Measurements from ENCODE around the gene AHDC1.

DNA sequence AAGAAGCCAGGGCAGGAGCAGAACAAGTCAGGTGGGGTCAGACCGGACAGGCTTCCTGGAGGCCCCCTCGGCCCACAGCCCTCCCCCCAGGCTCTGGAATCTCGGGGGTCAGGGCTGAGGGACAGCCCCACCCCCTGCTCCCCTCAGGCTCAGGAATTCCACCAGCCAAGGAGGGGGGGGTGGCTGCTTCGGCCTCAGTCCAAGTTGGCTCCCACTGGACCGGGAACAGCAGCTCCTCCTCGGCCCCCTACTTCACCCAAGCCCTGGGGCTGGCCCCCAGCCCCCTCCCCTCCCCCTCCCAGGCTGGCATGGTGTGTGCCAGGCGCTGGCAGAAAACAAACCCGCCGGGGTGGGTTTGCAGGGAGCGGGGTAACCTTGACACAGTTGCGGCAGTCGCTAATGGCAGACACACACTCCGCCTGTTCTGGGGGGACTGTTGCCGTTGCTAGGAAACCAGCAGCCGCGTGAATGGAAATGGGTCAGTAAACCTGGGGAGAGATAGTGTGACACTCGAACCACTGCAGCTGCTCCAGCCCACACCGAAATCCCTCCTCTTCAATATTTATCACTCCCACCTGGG, 32.4 kb downstream of the AHDC1 start:
- no peak for TF ChIP-seq GLIS3 (CRISPR knock-in tag; IDR thresholded peaks at IDR 0.05)
- no peak for TF ChIP-seq OSR1 (CRISPR knock-in tag; IDR thresholded peaks at IDR 0.05)
- TF ChIP-seq, protein P1, sequence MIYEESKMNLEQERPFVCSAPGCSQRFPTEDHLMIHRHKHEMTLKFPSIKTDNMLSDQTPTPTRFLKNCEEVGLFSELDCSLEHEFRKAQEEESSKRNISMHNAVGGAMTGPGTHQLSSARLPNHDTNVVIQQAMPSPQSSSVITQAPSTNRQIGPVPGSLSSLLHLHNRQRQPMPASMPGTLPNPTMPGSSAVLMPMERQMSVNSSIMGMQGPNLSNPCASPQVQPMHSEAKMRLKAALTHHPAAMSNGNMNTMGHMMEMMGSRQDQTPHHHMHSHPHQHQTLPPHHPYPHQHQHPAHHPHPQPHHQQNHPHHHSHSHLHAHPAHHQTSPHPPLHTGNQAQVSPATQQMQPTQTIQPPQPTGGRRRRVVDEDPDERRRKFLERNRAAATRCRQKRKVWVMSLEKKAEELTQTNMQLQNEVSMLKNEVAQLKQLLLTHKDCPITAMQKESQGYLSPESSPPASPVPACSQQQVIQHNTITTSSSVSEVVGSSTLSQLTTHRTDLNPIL (CRISPR knock-in tag; IDR thresholded peaks at IDR 0.05; ENCODE audit: low read depth): no peak
- TF ChIP-seq, protein P2, sequence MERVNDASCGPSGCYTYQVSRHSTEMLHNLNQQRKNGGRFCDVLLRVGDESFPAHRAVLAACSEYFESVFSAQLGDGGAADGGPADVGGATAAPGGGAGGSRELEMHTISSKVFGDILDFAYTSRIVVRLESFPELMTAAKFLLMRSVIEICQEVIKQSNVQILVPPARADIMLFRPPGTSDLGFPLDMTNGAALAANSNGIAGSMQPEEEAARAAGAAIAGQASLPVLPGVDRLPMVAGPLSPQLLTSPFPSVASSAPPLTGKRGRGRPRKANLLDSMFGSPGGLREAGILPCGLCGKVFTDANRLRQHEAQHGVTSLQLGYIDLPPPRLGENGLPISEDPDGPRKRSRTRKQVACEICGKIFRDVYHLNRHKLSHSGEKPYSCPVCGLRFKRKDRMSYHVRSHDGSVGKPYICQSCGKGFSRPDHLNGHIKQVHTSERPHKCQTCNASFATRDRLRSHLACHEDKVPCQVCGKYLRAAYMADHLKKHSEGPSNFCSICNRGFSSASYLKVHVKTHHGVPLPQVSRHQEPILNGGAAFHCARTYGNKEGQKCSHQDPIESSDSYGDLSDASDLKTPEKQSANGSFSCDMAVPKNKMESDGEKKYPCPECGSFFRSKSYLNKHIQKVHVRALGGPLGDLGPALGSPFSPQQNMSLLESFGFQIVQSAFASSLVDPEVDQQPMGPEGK (CRISPR knock-in tag; IDR thresholded peaks at IDR 0.05; ENCODE audit: borderline replicate concordance): no peak
- no peak for TF ChIP-seq BACH2 (CRISPR knock-in tag; IDR thresholded peaks at IDR 0.05; ENCODE audit: borderline replicate concordance)
- no peak for TF ChIP-seq ESRRG (CRISPR knock-in tag; IDR thresholded peaks at IDR 0.05)
- TF ChIP-seq CSDC2 (CRISPR knock-in tag; IDR thresholded peaks at IDR 0.05): no peak
- no peak for TF ChIP-seq TOX (CRISPR knock-in tag; IDR thresholded peaks at IDR 0.05; ENCODE audit: borderline replicate concordance)

Data from SK-N-SH treated with all-trans-retinoic acid at 6 μM for 48 hours (cell line).